CD14-positive monocyte (primary cell): ENCODE data around the gene JDP2. TPM values are rescaled to one million over a fixed set of nuclear protein-coding genes. Genes with fewer than 3 reads are reported as not detected.

Experiments
- DNase-seq, 3 donors: peaks; one replicate each; pipeline ENCODE4 v3.0.0-alpha.2; 2011 to 2022
- H2AFZ ChIP-seq: 2 replicates; pipeline ENCODE4 v1.6.0; 2012; ENCODE audit warnings: mild to moderate bottlenecking, low read depth, low read length, inconsistent platforms; ENCODE audit not compliant: insufficient read depth, poor library complexity, severe bottlenecking
- H3K27ac ChIP-seq, 2 donors: 1 replicate in 1 of 2; 2 replicates in 1 of 2; pipeline ENCODE4 v1.5.1; 2012 to 2013; ENCODE audit warnings: low read length in 2 of 2, control low read depth in 1 of 2, inconsistent platforms in 1 of 2, low read depth in 1 of 2, mild to moderate bottlenecking in 1 of 2
- H3K27me3 ChIP-seq, 2 donors: one replicate each; pipeline versions ENCODE4 v1.6.0 to v1.6.1; 2011 to 2013; ENCODE audit warnings: low read length in 2 of 2; ENCODE audit not compliant: control insufficient read depth in 2 of 2, insufficient read depth in 2 of 2
- H3K36me3 ChIP-seq, 2 donors: replicated peaks in 1 of 2; 1 replicate in 1 of 2; 2 replicates in 1 of 2; pipeline versions ENCODE4 v1.5.1 to v1.6.1; 2012 to 2013; ENCODE audit warnings: low read length in 2 of 2, control low read depth in 1 of 2, inconsistent platforms in 1 of 2, mild to moderate bottlenecking in 1 of 2; ENCODE audit not compliant: insufficient read depth in 2 of 2, control insufficient read depth in 1 of 2
- H3K4me1 ChIP-seq, 2 donors: 1 replicate in 1 of 2; 2 replicates in 1 of 2; pipeline versions ENCODE4 v1.5.1 to v1.6.1; 2012 to 2013; ENCODE audit warnings: low read length in 2 of 2, control low read depth in 1 of 2, inconsistent platforms in 1 of 2, mild to moderate bottlenecking in 1 of 2, moderate library complexity in 1 of 2; ENCODE audit not compliant: insufficient read depth in 2 of 2, control insufficient read depth in 1 of 2
- H3K4me2 ChIP-seq: replicated peaks from 2 replicates; pipeline ENCODE3; 2012; ENCODE audit warnings: low read length, moderate library complexity, mild to moderate bottlenecking; ENCODE audit not compliant: poor library complexity, severe bottlenecking; ENCODE audit errors: extremely low read depth
- H3K4me3 ChIP-seq, 3 experiments: fragments of 200-600 bp in 1 of 3; sonication (generic) in 1 of 3; replicated peaks in 1 of 3; 1 replicate in 2 of 3; 2 replicates in 1 of 3; pipeline ENCODE4 v1.5.1; 2011 to 2013; ENCODE audit warnings: low read length in 3 of 3, mild to moderate bottlenecking in 3 of 3, control low read depth in 2 of 3, low read depth in 2 of 3, inconsistent platforms in 1 of 3, moderate library complexity in 1 of 3
- H3K79me2 ChIP-seq: 2 replicates; pipeline ENCODE4 v1.6.0; 2012; ENCODE audit warnings: mild to moderate bottlenecking, control low read depth, inconsistent platforms, low read length, moderate library complexity; ENCODE audit not compliant: insufficient read depth
- H3K9ac ChIP-seq: 2 replicates; pipeline ENCODE4 v1.6.0; 2017; ENCODE audit warnings: low read length, mild to moderate bottlenecking; ENCODE audit not compliant: insufficient read depth, poor library complexity, severe bottlenecking
- H3K9me3 ChIP-seq, 2 donors: replicated peaks in 1 of 2; 1 replicate in 1 of 2; 2 replicates in 1 of 2; pipeline versions ENCODE4 v1.5.1 to v1.6.1; 2012 to 2013; ENCODE audit warnings: low read length in 2 of 2, control low read depth in 1 of 2; ENCODE audit not compliant: control insufficient read depth in 1 of 2, insufficient read depth in 1 of 2
- H4K20me1 ChIP-seq: 2 replicates; pipeline ENCODE4 v1.6.0; 2012; ENCODE audit warnings: mild to moderate bottlenecking, low read length, control low read depth, moderate library complexity; ENCODE audit not compliant: insufficient read depth
- H3K27ac Mint-ChIP-seq, 7 donors: one replicate each; pipeline ENCODE4 v1.8.0; 2020; ENCODE audit warnings: mild to moderate bottlenecking in 7 of 7, mixed read lengths in 7 of 7, moderate library complexity in 6 of 7, inconsistent platforms in 2 of 7
- H3K27me3 Mint-ChIP-seq, 3 donors: one replicate each; pipeline ENCODE4 v1.8.0; 2021 to 2022; ENCODE audit warnings: low read depth in 3 of 3, mild to moderate bottlenecking in 3 of 3, mixed read lengths in 3 of 3, moderate library complexity in 3 of 3, inconsistent platforms in 1 of 3
- H3K36me3 Mint-ChIP-seq, 2 donors: one replicate each; pipeline ENCODE4 v1.8.0; 2020; ENCODE audit warnings: mixed read lengths in 2 of 2, inconsistent platforms in 1 of 2, mild to moderate bottlenecking in 1 of 2
- H3K4me1 Mint-ChIP-seq: one replicate; pipeline ENCODE4 v1.8.0; 2020; ENCODE audit warnings: mild to moderate bottlenecking, mixed read lengths
- H3K4me3 Mint-ChIP-seq, 2 donors: one replicate each; pipeline ENCODE4 v1.8.0; 2020; ENCODE audit warnings: mild to moderate bottlenecking in 2 of 2, mixed read lengths in 2 of 2, moderate library complexity in 1 of 2
- H3K9me3 Mint-ChIP-seq, 7 donors: one replicate each; pipeline ENCODE4 v1.8.0; 2020 to 2022; ENCODE audit warnings: mixed read lengths in 7 of 7, mild to moderate bottlenecking in 6 of 7, moderate library complexity in 6 of 7, inconsistent platforms in 2 of 7
- WGBS: methylation state at CpG from one replicate; pipeline ENCODE4 v1.1.5; 2013; ENCODE audit warnings: missing lambda C conversion rate; ENCODE audit not compliant: insufficient coverage; 5-methylcytosine and 5-hydroxymethylcytosine counted together
- intact Hi-C, 2 donors: fragments of 100-400 bp; cut with micrococcal nuclease; formaldehyde crosslinking; loops; one replicate each; pipeline versions ENCODE4 v1.15.0 to v1.15.1; 2023
- polyA plus RNA-seq, 3 donors: library from polyadenylated mRNA; depleted of rRNA in 1 of 3; unstranded in 2 of 3; stranded (reverse) in 1 of 3; fragments of 300-500 nt in 2 of 3; fragments of >200 nt in 1 of 3; fragmentation: Illumina TruSeq in 2 of 3; gene quantifications; 1 replicate in 2 of 3; 2 replicates in 1 of 3; pipeline ENCODE4 v1.2.3, GENCODE V29; 2012 to 2021
- TF ChIP-seq, protein P1 (sequence below): fragments of 200-600 bp; IDR thresholded peaks from one replicate; pipeline ENCODE4 v1.8.0; 2022; ENCODE audit warnings: antibody characterized with exemption, mild to moderate bottlenecking

JDP2 gene
- polyA plus RNA-seq, 3 donors, result 3.5 to 69.2 (median 14.2) TPM

DNA sequence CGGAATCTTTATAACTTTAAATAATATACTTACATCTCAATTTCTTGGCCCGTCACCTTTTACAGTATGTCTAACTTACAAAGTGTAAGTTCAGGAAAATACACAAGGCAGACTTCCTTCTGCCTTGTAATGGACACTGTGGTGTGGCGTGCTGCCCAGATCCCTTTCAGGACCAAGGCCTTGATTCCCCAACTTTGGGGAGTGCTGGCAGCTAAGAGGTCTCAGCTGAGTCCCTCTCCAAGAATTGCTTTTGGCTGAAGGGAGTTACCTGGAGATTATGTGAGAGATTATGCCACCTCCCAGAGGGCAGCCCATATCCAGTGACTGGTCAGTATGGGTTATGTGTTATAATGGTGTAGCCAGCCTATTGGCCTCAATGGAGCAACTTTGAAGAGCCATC lies 73.3 kb downstream of the JDP2 start:
- H4K20me1 ChIP-seq, result no peaks in the 10 kb centered on the region
- H3K27me3 ChIP-seq, result no peaks in the 10 kb centered on the region
- no peak overlapping the region for H3K4me3 ChIP-seq
- H3K9ac ChIP-seq, result no peak overlapping the region
- Mint-ChIP-seq H3K4me1 (peaks cover 15% of the 10 kb centered on the region), H3K9me3 (peaks cover 0 to 3% (median 0%) of the 10 kb centered on the region in 7 donors), H3K27ac (no peak overlapping the region), H3K36me3 (no peaks in the 10 kb centered on the region), H3K27me3 (no peaks in the 10 kb centered on the region), H3K4me3 (no peak overlapping the region)
- intact Hi-C loops, result no loop called here
- WGBS, result 83% methylated on average over 1 of the region's 3 CpGs
- H3K4me1 ChIP-seq, result peaks cover 14 to 16% of the 10 kb centered on the region in 2 donors
- H3K27ac ChIP-seq, result no peak overlapping the region
- TF ChIP-seq, protein P1, sequence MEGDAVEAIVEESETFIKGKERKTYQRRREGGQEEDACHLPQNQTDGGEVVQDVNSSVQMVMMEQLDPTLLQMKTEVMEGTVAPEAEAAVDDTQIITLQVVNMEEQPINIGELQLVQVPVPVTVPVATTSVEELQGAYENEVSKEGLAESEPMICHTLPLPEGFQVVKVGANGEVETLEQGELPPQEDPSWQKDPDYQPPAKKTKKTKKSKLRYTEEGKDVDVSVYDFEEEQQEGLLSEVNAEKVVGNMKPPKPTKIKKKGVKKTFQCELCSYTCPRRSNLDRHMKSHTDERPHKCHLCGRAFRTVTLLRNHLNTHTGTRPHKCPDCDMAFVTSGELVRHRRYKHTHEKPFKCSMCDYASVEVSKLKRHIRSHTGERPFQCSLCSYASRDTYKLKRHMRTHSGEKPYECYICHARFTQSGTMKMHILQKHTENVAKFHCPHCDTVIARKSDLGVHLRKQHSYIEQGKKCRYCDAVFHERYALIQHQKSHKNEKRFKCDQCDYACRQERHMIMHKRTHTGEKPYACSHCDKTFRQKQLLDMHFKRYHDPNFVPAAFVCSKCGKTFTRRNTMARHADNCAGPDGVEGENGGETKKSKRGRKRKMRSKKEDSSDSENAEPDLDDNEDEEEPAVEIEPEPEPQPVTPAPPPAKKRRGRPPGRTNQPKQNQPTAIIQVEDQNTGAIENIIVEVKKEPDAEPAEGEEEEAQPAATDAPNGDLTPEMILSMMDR, result no peak
- H3K79me2 ChIP-seq, result no peaks in the 10 kb centered on the region
- no peaks in the 10 kb centered on the region for H3K9me3 ChIP-seq
- DNase-seq, result no peak
- no peaks in the 10 kb centered on the region for H3K36me3 ChIP-seq
- H3K4me2 ChIP-seq, result no peak overlapping the region
- H2AFZ ChIP-seq, result no peak overlapping the region

DNA sequence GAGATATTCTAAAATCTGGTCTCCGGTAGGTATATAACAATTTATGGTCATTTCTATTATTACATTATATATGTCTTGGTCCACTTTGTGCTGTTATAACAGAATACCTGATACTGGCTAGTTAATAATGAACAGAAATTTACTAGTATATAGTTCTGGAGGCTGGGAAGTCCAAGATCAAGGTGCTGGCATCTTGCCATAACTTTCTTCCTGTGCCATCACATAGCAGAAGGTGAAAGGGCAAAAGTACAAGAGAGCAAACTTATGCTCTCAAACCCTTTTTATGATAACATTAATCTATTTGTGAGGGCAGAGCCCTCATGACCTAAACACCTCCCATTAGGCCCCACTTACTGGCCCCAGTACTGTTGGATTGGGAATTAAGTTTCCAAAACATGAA lies 76.6 kb downstream of the JDP2 start:
- Histone ChIP-seq H2AFZ (no peak overlapping the region), H3K4me3 (no peak overlapping the region), H3K27me3 (no peaks in the 10 kb centered on the region), H3K9ac (no peak overlapping the region), H4K20me1 (no peaks in the 10 kb centered on the region), H3K27ac (no peak overlapping the region), H3K36me3 (no peaks in the 10 kb centered on the region), H3K4me1 (no peaks in the 10 kb centered on the region), H3K9me3 (no peaks in the 10 kb centered on the region), H3K79me2 (no peaks in the 10 kb centered on the region), H3K4me2 (no peak overlapping the region)
- WGBS, result no CpG with 5 or more reads among the region's 1 CpG
- no peaks in the 10 kb centered on the region for H3K36me3 Mint-ChIP-seq
- TF ChIP-seq, protein P1, result no peak
- no peaks in the 10 kb centered on the region for H3K4me1 Mint-ChIP-seq
- DNase-seq, result no peak
- intact Hi-C loops, result no loop called here
- H3K9me3 Mint-ChIP-seq, result peaks cover 5 to 12% (median 8%) of the 10 kb centered on the region in 7 donors
- no peak overlapping the region for H3K27ac Mint-ChIP-seq
- H3K27me3 Mint-ChIP-seq, result no peaks in the 10 kb centered on the region
- no peak overlapping the region for H3K4me3 Mint-ChIP-seq
